D721Med (cell line): ENCODE results near the gene MYH15.

ENCODE experiments used
- DNase-seq: peaks from one replicate; pipeline ENCODE4 v3.0.0; 2011; ENCODE audit warnings: low spot score; ENCODE audit not compliant: insufficient read length
- FAIRE-seq: peaks from 2 replicates; lab custom pipeline; 2011; peaks lifted over from hg19 to GRCh38; lab: Jason Lieb, UNC
- TF ChIP-seq, protein P1 (sequence below): IDR thresholded peaks from 2 replicates; pipeline ENCODE4 v1.5.1; 2012; ENCODE audit warnings: mild to moderate bottlenecking, control low read depth; ENCODE audit not compliant: insufficient read depth; ENCODE audit errors: missing control alignments

MYH15 gene

DNA sequence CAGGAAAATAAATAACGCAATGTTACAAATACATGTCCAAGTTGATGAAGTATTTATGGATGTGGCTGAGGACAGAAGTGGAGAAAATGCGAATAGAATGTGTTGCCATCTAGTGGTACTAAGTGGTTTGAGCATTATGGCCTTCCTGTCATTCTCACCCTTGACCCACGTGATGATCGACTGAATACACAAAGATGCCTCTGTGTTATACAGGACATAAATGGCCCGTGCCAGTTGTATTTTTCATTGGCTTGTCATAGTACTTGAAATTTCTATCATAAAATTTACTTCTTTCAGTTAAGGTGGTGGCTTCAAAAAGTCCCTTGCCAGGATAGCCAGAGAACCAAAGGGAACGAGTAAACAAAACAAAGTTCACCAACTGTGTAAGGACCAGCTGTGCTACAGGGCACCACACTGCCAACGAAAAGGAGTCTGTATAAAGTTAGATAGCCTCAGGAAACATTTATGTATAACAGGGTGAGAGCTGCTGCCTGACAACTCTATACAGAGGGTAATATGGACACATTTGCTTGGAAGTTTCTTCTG is 103.7 kb downstream of the MYH15 start:
- FAIRE-seq (peak; percentile 99), DNase-seq (no peak)
- TF ChIP-seq, protein P1, sequence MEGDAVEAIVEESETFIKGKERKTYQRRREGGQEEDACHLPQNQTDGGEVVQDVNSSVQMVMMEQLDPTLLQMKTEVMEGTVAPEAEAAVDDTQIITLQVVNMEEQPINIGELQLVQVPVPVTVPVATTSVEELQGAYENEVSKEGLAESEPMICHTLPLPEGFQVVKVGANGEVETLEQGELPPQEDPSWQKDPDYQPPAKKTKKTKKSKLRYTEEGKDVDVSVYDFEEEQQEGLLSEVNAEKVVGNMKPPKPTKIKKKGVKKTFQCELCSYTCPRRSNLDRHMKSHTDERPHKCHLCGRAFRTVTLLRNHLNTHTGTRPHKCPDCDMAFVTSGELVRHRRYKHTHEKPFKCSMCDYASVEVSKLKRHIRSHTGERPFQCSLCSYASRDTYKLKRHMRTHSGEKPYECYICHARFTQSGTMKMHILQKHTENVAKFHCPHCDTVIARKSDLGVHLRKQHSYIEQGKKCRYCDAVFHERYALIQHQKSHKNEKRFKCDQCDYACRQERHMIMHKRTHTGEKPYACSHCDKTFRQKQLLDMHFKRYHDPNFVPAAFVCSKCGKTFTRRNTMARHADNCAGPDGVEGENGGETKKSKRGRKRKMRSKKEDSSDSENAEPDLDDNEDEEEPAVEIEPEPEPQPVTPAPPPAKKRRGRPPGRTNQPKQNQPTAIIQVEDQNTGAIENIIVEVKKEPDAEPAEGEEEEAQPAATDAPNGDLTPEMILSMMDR = peak; percentile 88

DNA sequence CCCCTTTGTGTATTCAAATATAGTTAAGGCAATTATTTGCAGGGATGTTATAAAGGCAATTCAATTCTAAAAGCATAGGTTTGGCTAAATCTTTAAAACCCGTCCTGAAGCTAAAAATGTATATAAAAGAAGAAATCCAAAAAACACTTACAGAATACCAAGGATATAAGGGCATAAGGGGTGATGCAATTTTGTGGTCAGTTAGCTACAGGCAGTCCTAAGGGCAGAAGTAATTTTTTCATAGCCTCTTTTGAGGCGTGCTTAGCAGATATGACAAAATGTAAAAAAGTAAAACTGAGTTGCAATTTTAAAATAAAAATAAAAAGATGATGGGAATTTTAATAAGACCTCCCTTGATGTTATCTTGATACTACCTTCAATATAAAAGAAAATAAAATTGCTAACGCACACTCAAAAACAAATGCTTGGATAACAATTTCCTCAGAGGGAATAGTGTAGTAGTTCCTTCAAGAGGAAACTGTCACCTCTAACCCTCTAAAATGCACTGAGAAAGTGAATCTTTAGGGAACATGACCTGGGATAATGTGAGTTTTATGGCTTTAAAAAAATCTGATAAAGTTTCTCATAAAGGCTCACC is 104.2 kb downstream of the MYH15 start:
- FAIRE-seq (no peak), DNase-seq (no peak)
- TF ChIP-seq, protein P1 = no peak

DNA sequence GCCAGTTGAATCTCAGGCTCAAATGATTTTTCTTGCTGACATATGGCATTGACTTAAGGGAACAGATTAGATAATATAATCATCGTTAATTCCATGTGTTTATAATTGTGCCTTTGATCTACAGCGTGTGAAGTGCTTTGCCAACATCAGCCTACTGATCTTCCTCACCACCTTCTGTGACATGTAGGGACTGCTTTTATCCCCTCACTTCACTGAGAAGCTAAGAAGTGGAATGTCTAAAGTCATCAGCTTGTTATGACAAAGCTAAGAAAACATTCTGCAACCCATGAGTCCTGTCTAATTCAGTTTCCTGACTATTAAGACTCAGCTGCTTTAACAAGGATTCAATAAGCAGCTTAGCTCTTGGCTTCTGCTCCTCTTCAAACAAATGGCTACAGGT is 106.0 kb downstream of the MYH15 start:
- FAIRE-seq = peak; percentile 98

DNA sequence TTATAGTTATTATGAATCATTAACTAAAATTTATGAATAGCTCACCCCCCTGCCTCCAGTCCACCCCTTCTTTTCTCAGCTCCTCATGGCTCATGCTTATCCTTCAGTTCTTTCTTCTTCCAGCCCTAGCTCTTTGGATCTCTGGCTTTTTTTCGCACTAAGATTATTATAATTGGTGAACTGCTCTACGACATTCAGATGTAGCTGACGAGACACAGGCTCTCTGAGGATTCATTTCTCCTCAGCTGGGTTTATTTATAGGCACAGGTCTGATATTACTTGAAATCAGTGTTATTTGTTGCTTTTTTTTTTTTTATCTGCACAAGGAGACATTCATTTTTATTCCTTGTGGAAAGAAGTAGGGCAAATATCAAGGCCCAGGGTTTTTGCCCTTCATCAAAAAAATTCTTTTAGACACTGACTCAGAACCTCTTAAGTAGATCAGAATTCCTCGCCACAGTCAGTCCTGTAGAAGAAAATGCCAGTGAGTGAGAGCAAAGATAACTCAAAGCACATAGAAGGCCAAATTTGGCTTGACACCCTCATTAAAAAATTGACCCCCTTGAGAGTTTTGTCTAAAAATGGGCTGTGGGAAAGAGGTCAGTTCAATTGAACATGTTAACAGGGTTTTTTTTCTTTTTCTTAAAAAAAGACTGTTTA is 106.6 kb downstream of the MYH15 start:
- FAIRE-seq = no peak
- TF ChIP-seq, protein P1 = no peak

More for the DNA sequence above, 106.0 kb downstream of the MYH15 start:
- no peak for DNase-seq
- TF ChIP-seq, protein P1 = no peak

DNA sequence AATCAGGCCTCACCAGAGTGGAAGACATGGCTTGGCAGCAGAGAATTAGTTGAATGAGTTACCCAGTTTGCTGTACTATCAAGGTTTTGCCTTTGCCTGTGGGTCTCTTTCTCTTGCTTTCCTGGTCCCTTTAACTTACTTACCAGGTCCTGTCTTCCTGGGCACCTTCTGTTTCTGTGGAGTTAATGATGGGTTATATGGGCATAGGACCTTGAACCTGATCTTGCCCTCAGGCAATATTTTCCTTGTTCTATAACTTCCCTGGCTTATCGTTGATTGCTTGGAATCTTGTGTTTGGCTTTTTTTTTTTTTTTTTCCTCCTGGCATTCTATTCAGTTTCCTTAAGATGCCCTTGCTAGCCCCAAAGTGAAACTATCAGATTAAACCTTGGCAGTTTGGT is 107.2 kb downstream of the MYH15 start:
- DNase-seq (no peak), FAIRE-seq (peak; percentile 41)
- TF ChIP-seq, protein P1 = no peak

More for the DNA sequence above, 106.6 kb downstream of the MYH15 start:
- DNase-seq = no peak

DNA sequence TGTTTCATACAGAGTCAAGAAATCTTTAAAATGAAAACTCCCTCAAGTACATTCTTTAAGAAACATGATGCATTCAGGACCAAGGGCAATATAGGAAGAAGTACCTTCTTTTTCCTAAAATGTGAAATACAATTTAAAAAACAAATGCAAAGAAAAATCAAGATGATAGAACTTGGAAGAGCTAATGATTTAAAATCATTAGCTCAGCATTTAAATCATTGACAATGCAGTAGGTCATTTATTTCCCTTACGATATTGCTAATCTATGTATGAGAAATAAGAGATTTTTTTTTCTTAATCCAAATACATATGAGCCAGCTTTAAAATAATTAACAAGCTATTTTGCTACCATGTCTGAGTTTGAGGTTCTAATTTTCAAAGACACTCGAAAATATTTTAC is 108.6 kb downstream of the MYH15 start:
- TF ChIP-seq, protein P1 = no peak
- no peak for DNase-seq
- peak; percentile 21 for FAIRE-seq

DNA sequence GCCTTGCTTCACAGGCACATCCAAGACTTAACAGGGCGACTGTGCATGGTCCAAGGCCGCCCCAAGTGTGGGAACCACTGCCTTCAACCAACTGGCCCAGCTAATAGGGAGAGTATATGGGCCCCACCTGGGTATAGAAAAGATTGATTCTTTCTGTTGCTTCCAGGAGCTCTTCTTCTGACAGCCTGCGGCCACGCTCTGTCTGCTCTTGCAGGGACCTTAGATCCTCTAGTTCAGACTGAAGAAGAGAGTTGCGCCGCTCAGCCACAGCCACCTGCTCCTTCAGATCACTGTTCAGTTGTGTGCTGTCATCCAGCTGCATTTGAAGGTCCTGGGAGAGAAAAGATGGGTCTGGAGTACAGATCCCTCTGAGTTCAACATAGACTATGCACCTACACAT is 111.9 kb downstream of the MYH15 start:
- no peak for DNase-seq
- TF ChIP-seq, protein P1 = no peak
- FAIRE-seq = no peak
